NCI-H345 treated with DMSO at 0.1 percent for 48 hours (cell line): Measurements from ENCODE around the gene CLIC3.
A peak's percentile ranks its signal among the peaks of the same experiment; 100 is the strongest.

Experiments used
- DNase-seq: peaks from one replicate; lab custom pipeline; 2025; ENCODE audit not compliant: unreplicated experiment; lab: John Stamatoyannopoulos, UW

The CLIC3 gene

GRCh38 chr9:136953771-136954269 lies 42.5 kb downstream of the CLIC3 start:
- DNase-seq: no peak

- DNase-seq: no peak
These were observed 43.2 kb downstream of the CLIC3 start for GRCh38 chr9:136952876-136953770.

GRCh38 chr9:136952321-136952850 lies 44.0 kb downstream of the CLIC3 start:
- no peak for DNase-seq

GRCh38 chr9:136951541-136952320 lies 44.6 kb downstream of the CLIC3 start, which contains the start of gene LCN12:
TSS of gene LCN12 (plus strand) at chr9:136952273. CDS start at chr9:136952328, 55 bp downstream.
- no peak for DNase-seq

GRCh38 chr9:136950656-136951276 lies 45.6 kb downstream of the CLIC3 start:
- DNase-seq: no peak

- DNase-seq: peak; percentile 84
These were observed 46.3 kb downstream of the CLIC3 start for GRCh38 chr9:136949817-136950655.

GRCh38 chr9:136949239-136949816 lies 47.0 kb downstream of the CLIC3 start:
- DNase-seq: no peak

- DNase-seq: no peak
These were observed 48.3 kb downstream of the CLIC3 start for GRCh38 chr9:136947955-136948510.

GRCh38 chr9:136947028-136947891 lies 49.1 kb downstream of the CLIC3 start:
- no peak for DNase-seq

GRCh38 chr9:136946228-136947027 lies 49.9 kb downstream of the CLIC3 start:
- DNase-seq: no peak

- DNase-seq: no peak
These were observed 50.8 kb downstream of the CLIC3 start for GRCh38 chr9:136945333-136946227.
